Measurements from ENCODE around the gene DMTF1. TPM values are rescaled to one million over a fixed set of nuclear protein-coding genes. Genes with fewer than 3 reads are reported as not detected.

The DMTF1 gene
- total RNA-seq, 4 donors from 2014 or later = 77.4 to 157 (median 121) TPM

DNA sequence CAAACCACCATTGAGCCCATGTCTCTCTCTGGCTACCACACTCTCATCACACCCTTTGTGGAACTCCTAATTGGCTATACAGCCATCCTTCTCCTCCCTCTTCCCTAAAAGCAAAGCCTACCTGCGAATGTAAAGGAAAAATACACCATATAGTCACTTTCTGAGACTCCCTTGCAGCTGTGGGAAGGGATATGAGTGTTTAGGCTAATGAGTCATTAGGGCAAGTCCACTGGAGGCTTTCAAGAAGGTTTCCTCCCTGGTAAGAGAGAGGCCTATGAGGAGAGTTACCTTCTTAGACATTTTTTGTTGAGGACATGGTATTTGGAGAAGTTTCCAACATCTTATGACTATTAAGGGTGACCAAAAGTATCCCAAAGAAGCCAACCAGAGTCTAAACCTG lies 71.4 kb downstream of the DMTF1 start:
- no peaks in the 10 kb centered on the region for H3K9me3 ChIP-seq
- no peak overlapping the region for H3K4me3 ChIP-seq
- in situ Hi-C loops (cut with MboI; ENCODE audit: low pct_ligation_motif_present in 1 of 4, low pct_unique_long_range_greater_than_20kb in 1 of 4, low sequenced_read_pairs in 3 of 4) = no loop called here
- no peak overlapping the region for H3K27ac ChIP-seq
- peaks cover 6 to 11% (median 9%) of the 10 kb centered on the region in 4 donors for H3K4me1 ChIP-seq
- TF ChIP-seq EP300 (IDR thresholded peaks at IDR 0.05; ENCODE audit: low read depth) (no peak), POLR2A (IDR thresholded peaks at IDR 0.05) (no peak), POLR2AphosphoS5 (IDR thresholded peaks at IDR 0.05) (no peak)
- TF ChIP-seq, protein P1, sequence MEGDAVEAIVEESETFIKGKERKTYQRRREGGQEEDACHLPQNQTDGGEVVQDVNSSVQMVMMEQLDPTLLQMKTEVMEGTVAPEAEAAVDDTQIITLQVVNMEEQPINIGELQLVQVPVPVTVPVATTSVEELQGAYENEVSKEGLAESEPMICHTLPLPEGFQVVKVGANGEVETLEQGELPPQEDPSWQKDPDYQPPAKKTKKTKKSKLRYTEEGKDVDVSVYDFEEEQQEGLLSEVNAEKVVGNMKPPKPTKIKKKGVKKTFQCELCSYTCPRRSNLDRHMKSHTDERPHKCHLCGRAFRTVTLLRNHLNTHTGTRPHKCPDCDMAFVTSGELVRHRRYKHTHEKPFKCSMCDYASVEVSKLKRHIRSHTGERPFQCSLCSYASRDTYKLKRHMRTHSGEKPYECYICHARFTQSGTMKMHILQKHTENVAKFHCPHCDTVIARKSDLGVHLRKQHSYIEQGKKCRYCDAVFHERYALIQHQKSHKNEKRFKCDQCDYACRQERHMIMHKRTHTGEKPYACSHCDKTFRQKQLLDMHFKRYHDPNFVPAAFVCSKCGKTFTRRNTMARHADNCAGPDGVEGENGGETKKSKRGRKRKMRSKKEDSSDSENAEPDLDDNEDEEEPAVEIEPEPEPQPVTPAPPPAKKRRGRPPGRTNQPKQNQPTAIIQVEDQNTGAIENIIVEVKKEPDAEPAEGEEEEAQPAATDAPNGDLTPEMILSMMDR (IDR thresholded peaks at IDR 0.05) = no peak
- peaks cover 6% of the 10 kb centered on the region for H3K27me3 ChIP-seq
- intact Hi-C loops (cut with DNase I; ENCODE audit: low total_unique reads) = no loop called here
- DNase-seq = no peak
- H3K36me3 ChIP-seq = no peaks in the 10 kb centered on the region
- 80 to 96% methylated on average over 1 of the region's 1 CpG for WGBS, 2 donors (ENCODE audit: low coverage in 1 of 2)

DNA sequence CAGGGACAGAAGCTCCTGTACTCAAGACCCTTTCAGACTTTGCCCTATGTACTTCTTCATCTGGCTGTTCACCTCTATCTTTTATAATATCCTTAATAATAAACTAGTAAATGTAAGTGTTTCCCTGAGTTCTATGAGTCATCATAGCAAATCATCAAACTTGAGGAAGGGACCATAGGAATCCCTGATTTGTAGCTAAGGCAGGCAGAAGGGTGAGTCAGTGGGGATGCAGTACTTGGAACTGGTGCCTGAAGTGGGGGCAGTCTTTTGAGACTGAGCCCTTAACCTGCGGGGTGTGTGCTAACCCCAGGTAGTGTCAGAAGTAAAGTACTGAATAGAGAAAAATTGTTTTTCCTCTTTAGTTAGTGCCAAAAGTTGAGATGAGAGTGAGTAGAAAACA lies 73.4 kb downstream of the DMTF1 start:
- intact Hi-C loops (cut with DNase I; ENCODE audit: low total_unique reads) (no loop called here), in situ Hi-C loops (cut with MboI; ENCODE audit: low pct_ligation_motif_present in 1 of 4, low pct_unique_long_range_greater_than_20kb in 1 of 4, low sequenced_read_pairs in 3 of 4) (no loop called here)
- Histone ChIP-seq H3K27ac (no peak overlapping the region), H3K27me3 (peaks cover 6% of the 10 kb centered on the region), H3K4me3 (no peak overlapping the region), H3K9me3 (no peaks in the 10 kb centered on the region), H3K36me3 (no peaks in the 10 kb centered on the region), H3K4me1 (peaks cover 5 to 7% (median 6%) of the 10 kb centered on the region in 4 donors)
- no peak for DNase-seq
- 80 to 86% methylated on average over 1 of the region's 1 CpG for WGBS, 2 donors (ENCODE audit: low coverage in 1 of 2)
- TF ChIP-seq EP300 (IDR thresholded peaks at IDR 0.05; ENCODE audit: low read depth) = no peak
- TF ChIP-seq POLR2A (IDR thresholded peaks at IDR 0.05) = no peak
- no peak for TF ChIP-seq POLR2AphosphoS5 (IDR thresholded peaks at IDR 0.05)
- TF ChIP-seq, protein P1 (IDR thresholded peaks at IDR 0.05) = no peak

DNA sequence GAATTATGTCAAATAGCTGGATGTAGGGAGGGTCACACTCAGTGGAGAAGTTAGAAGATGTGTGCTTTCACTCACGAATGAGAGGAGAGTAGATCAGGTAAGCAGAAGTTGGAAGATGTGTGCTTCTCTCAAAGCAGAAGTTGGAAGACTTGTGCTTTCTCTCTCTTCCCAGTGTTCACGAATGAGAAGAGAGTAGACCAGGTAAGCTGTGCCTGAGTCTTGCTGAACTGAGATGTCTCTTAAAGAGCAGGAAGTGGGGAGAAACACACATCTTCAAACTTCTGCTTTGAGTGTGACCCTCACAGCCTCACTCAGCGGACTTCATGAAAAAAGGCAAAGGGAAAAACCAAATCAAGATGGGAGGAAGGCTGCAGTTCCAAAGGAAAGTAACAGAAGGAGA lies 74.2 kb downstream of the DMTF1 start:
- in situ Hi-C loops (cut with MboI; ENCODE audit: low pct_ligation_motif_present in 1 of 4, low pct_unique_long_range_greater_than_20kb in 1 of 4, low sequenced_read_pairs in 3 of 4) (no loop called here), intact Hi-C loops (cut with DNase I; ENCODE audit: low total_unique reads) (no loop called here)
- H3K4me1 ChIP-seq = no peaks in the 10 kb centered on the region
- 58 to 84% methylated on average over 2 to 3 of the region's 3 CpGs for WGBS, 2 donors (ENCODE audit: low coverage in 1 of 2)
- no peaks in the 10 kb centered on the region for H3K36me3 ChIP-seq
- no peak overlapping the region for H3K4me3 ChIP-seq
- DNase-seq = no peak
- peaks cover 6% of the 10 kb centered on the region for H3K27me3 ChIP-seq
- H3K27ac ChIP-seq = no peak overlapping the region
- TF ChIP-seq, protein P1 (IDR thresholded peaks at IDR 0.05) = no peak
- TF ChIP-seq EP300 (IDR thresholded peaks at IDR 0.05; ENCODE audit: low read depth) (no peak), POLR2A (IDR thresholded peaks at IDR 0.05) (no peak), POLR2AphosphoS5 (IDR thresholded peaks at IDR 0.05) (no peak)
- no peaks in the 10 kb centered on the region for H3K9me3 ChIP-seq

DNA sequence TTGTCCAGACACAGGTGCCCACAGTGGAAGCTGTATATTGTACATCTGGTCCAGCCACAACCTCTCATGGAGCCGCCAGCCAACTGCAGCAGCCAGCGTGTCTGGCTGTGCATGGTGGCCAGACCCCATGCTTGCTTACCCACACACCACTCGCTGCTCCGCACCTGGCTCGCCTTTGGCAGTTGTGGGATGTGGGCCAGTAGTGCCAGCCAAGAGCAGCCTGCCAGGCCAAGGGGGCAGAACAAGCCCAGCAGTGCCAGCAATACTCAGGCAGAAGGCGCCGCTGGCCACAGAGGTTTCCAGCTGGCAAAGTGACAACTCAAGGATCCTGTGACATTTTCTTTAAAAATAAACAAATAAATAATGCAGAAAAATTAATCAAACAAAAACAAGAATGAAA lies 79.0 kb downstream of the DMTF1 start:
- WGBS, 2 donors (ENCODE audit: low coverage in 1 of 2) = 20 to 72% methylated on average over 1 to 7 of the region's 7 CpGs
- in situ Hi-C loops (cut with MboI; ENCODE audit: low pct_ligation_motif_present in 1 of 4, low pct_unique_long_range_greater_than_20kb in 1 of 4, low sequenced_read_pairs in 3 of 4) = loop anchor here (10.0 kb wide), 1 partner anchor 296 kb away; no protein-coding TSS in a partner anchor
- TF ChIP-seq, protein P1 (IDR thresholded peaks at IDR 0.05) = no peak
- no peak for TF ChIP-seq EP300 (IDR thresholded peaks at IDR 0.05; ENCODE audit: low read depth)
- no peak for TF ChIP-seq POLR2A (IDR thresholded peaks at IDR 0.05)
- TF ChIP-seq POLR2AphosphoS5 (IDR thresholded peaks at IDR 0.05) = no peak
- peaks cover 6% of the 10 kb centered on the region for H3K27me3 ChIP-seq
- DNase-seq = no peak
- intact Hi-C loops (cut with DNase I; ENCODE audit: low total_unique reads) = no loop called here
- H3K4me1 ChIP-seq = no peaks in the 10 kb centered on the region
- no peak overlapping the region for H3K4me3 ChIP-seq
- H3K9me3 ChIP-seq = no peaks in the 10 kb centered on the region
- H3K27ac ChIP-seq = no peak overlapping the region
- no peaks in the 10 kb centered on the region for H3K36me3 ChIP-seq
